Right lobe of liver (tissue), 6 donors: ENCODE data around the gene STAT3. TPM values are rescaled to one million over a fixed set of nuclear protein-coding genes. Genes with fewer than 3 reads are reported as not detected.
A peak's percentile ranks its signal among the peaks of the same experiment; 100 is the strongest.

Source experiments
- ATAC-seq, 4 donors: fragments of 200-7000 bp; cut with Tn5 transposase; one replicate each; pipeline ENCODE4 v1.9.1; 2020; ENCODE audit warnings: mild to moderate bottlenecking in 4 of 4, moderate library complexity in 4 of 4
- DNase-seq, 3 donors: peaks; one replicate each; pipeline ENCODE4 v3.0.0-alpha.2; 2020
- H3K27ac ChIP-seq, 3 donors: fragments of 200-600 bp; one replicate each; pipeline ENCODE4 v1.8.0; 2022
- H3K27me3 ChIP-seq, 2 donors: fragments of 200-600 bp; one replicate each; pipeline ENCODE4 v1.8.0; 2022
- H3K36me3 ChIP-seq, 4 donors: fragments of 200-600 bp; sonication (generic) in 1 of 4; one replicate each; pipeline versions ENCODE4 v1.5.1 to v1.8.0; 2017 to 2022; ENCODE audit warnings: control low read depth in 1 of 4
- H3K4me1 ChIP-seq, 4 donors: fragments of 200-600 bp; sonication (generic) in 1 of 4; one replicate each; pipeline versions ENCODE4 v1.5.1 to v1.8.0; 2017 to 2022; ENCODE audit warnings: control low read depth in 1 of 4
- H3K4me3 ChIP-seq, 3 donors: fragments of 200-600 bp; one replicate each; pipeline ENCODE4 v1.8.0; 2022
- H3K9me3 ChIP-seq, 4 donors: fragments of 200-600 bp; sonication (generic) in 1 of 4; one replicate each; pipeline versions ENCODE4 v1.5.1 to v1.8.0; 2017 to 2022; ENCODE audit warnings: control low read depth in 1 of 4
- POLR2A ChIP-seq: fragments of 450-650 bp; IDR thresholded peaks from one replicate; pipeline ENCODE4 v1.6.1; 2017; ENCODE audit warnings: antibody characterized with exemption, mild to moderate bottlenecking
- WGBS: methylation state at CpG from one replicate; pipeline ENCODE4 v1.1.6; 2018; ENCODE audit warnings: low coverage, low lambda C conversion rate; ENCODE audit not compliant: insufficient coverage; ENCODE audit errors: missing lambda C conversion rate; 5-methylcytosine and 5-hydroxymethylcytosine counted together
- intact Hi-C, 2 donors: fragments of 100-400 bp; cut with DNase I; formaldehyde crosslinking; loops; one replicate each; pipeline versions ENCODE4 v1.11.2 to v1.14.1; 2022
- total RNA-seq, 6 experiments: library from RNA; depleted of rRNA in 2 of 6; stranded (reverse); fragments of >200 nt in 2 of 6; fragmentation: NEBNext Ultra II Directional in 3 of 6; extraction: Animal tissue kit (Norgen Biotek cat#: 25700) in 3 of 6; gene quantifications; one replicate each; pipeline versions ENCODE4 v1.1.0 to v1.2.4, GENCODE V29; 2016 to 2023
- TF ChIP-seq, protein P1 (sequence below), 4 donors: fragments of 200-600 bp in 3 of 4; fragments of 450-650 bp in 1 of 4; IDR thresholded peaks; one replicate each; pipeline versions ENCODE4 v1.5.1 to v1.8.0; 2016 to 2022; ENCODE audit warnings: antibody characterized with exemption in 4 of 4, mild to moderate bottlenecking in 2 of 4
- donor health status: DM: no; HTN: yes; CAD: no.
- donor health status: DM: no; HTN: no; CAD: no.
- donor health status: DM: no; HTN: no; CAD: no.
- donor health status: DM: no; HTN: yes; CAD: no.
- donor health status: DM: no; HTN: yes; CAD: no.

Gene STAT3
- total RNA-seq, 6 experiments from 2014 or later, result 108 to 267 (median 208) TPM

DNA sequence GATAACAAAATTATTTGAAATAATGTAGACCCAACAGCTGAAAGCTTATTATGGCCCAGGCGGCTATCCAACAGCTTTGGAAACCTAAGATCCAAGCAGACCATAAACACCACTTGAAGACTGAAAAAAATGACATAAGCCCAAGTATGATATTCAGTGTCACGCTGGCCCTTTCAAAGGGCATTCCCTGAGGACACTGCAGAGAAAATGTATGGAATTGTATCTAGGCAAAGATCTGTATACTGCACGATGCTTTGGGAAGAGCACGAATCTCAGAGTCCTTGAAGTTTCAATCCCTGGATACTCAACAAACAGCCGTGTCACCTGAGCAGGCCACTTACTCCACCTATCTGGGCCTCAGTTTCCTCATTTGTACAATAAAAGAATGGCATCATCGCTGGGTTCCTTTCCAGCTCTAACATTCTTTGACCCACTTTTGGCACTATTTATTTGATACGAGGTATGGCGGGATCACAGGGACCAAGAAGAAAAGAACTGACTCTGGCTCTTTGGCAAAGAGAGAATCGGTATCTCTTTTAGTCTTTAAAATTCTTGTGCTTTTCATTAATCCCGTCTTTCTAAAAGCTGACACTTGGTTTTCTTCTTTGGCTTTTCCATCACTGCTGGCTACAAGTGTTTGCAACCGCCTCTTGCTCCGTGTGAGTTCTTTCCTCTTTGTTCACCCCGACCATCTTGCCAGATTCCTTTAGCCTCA is 113.3 kb downstream of the STAT3 start:
- Histone ChIP-seq H3K9me3 (no peaks in the 10 kb centered on the region), H3K27ac (peak overlapping the region; percentile 34 to 98 (median 79)), H3K4me3 (peak overlapping the region; percentile 86 to 90 (median 89)), H3K36me3 (no peaks in the 10 kb centered on the region), H3K4me1 (peaks cover 0 to 37% (median 9%) of the 10 kb centered on the region in 4 donors), H3K27me3 (no peaks in the 10 kb centered on the region)
- ATAC-seq, result peak in 1 of 4 donors; percentile 2
- intact Hi-C loops, result no loop called here
- peak in 1 of 3 donors; percentile 11 for DNase-seq
- TF ChIP-seq, protein P1, sequence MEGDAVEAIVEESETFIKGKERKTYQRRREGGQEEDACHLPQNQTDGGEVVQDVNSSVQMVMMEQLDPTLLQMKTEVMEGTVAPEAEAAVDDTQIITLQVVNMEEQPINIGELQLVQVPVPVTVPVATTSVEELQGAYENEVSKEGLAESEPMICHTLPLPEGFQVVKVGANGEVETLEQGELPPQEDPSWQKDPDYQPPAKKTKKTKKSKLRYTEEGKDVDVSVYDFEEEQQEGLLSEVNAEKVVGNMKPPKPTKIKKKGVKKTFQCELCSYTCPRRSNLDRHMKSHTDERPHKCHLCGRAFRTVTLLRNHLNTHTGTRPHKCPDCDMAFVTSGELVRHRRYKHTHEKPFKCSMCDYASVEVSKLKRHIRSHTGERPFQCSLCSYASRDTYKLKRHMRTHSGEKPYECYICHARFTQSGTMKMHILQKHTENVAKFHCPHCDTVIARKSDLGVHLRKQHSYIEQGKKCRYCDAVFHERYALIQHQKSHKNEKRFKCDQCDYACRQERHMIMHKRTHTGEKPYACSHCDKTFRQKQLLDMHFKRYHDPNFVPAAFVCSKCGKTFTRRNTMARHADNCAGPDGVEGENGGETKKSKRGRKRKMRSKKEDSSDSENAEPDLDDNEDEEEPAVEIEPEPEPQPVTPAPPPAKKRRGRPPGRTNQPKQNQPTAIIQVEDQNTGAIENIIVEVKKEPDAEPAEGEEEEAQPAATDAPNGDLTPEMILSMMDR (IDR thresholded peaks at IDR 0.05), result no peak
- TF ChIP-seq POLR2A, result no peak
- 18% methylated on average over 13 of the region's 13 CpGs for WGBS

DNA sequence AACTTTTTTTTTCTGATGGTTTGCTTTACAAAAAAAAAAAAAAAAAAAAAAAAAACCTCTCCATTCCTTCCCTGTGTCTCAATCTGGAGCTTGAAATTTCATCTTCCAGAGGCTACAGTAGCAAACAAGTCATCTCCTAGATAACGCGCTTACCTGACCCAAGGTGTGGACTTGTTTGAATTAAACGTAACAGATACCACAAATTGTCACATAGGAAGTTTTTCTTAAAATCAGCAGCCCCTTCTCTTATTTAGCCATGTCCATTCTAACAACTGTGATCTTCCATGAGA is 114.0 kb downstream of the STAT3 start:
- no peak for DNase-seq
- Histone ChIP-seq H3K27me3 (no peaks in the 10 kb centered on the region), H3K36me3 (no peaks in the 10 kb centered on the region), H3K4me1 (peaks cover 0 to 45% (median 10%) of the 10 kb centered on the region in 4 donors), H3K27ac (no peak overlapping the region), H3K4me3 (no peak overlapping the region), H3K9me3 (no peaks in the 10 kb centered on the region)
- TF ChIP-seq, protein P1 (IDR thresholded peaks at IDR 0.05), result no peak
- TF ChIP-seq POLR2A, result no peak
- 58% methylated on average over 3 of the region's 3 CpGs for WGBS
- intact Hi-C loops, result no loop called here
- no peak for ATAC-seq

GRCh38 chr17:42273474-42274252 is 114.6 kb downstream of the STAT3 start:
- Histone ChIP-seq H3K4me3 (no peak overlapping the region), H3K27me3 (no peaks in the 10 kb centered on the region), H3K36me3 (no peaks in the 10 kb centered on the region), H3K4me1 (peaks cover 0 to 50% (median 12%) of the 10 kb centered on the region in 4 donors), H3K27ac (no peak overlapping the region), H3K9me3 (no peaks in the 10 kb centered on the region)
- intact Hi-C loops, result no loop called here
- no peak for DNase-seq
- no peak for ATAC-seq
- TF ChIP-seq, protein P1 (IDR thresholded peaks at IDR 0.05), result no peak
- TF ChIP-seq POLR2A, result no peak
- WGBS, result 37% methylated on average over 7 of the region's 7 CpGs

DNA sequence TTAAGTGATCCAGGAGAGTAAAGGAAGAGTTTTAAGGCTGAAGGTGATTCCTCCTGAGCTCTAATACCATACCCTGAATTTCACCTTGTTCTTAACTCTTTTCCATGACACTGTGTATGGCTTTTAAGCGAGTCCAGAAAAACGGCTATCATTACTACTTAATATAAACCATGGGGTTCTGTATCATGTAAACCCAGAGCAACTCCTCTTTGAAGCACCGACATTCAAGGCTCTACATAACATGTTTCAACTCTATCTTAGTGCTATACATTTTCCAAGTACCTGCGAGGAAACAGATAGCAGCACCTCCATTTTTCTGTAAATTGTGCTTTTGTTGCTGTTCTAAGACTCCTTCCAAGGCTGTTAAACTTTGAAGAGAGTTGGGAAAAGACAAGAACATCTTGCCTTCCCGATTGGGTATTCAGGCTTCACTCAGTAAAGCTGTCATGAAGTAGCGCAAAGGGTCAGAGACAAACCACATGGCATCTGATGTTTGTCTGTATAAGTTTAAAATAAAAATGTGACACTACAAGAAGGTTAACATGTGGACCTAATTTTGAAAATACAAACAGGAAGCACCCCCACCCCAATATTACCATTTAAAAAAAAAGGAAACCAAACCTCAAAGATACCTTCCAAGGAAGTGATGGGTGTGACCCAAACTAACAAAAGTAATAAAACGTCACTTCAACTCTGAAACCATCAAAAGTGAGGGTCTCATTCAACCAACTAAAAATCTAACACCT is 115.9 kb downstream of the STAT3 start:
- ATAC-seq, result no peak
- no peak for DNase-seq
- intact Hi-C loops, result no loop called here
- no peak overlapping the region for H3K4me3 ChIP-seq
- 61% methylated on average over 7 of the region's 7 CpGs for WGBS
- H3K27me3 ChIP-seq, result no peaks in the 10 kb centered on the region
- no peak for TF ChIP-seq POLR2A
- TF ChIP-seq, protein P1 (IDR thresholded peaks at IDR 0.05), result no peak
- no peak overlapping the region for H3K27ac ChIP-seq
- H3K9me3 ChIP-seq, result no peaks in the 10 kb centered on the region
- H3K4me1 ChIP-seq, result peaks cover 0 to 62% (median 15%) of the 10 kb centered on the region in 4 donors
- no peaks in the 10 kb centered on the region for H3K36me3 ChIP-seq
